AG04450 (cell line): ENCODE data around the gene DPP6. TPM values are rescaled to one million over a fixed set of nuclear protein-coding genes. Genes with fewer than 3 reads are reported as not detected.

ENCODE experiments used
- CTCF ChIA-PET: fragments of 300-600, 350-600 bp; formaldehyde crosslinking; extraction: SDS; loops from one replicate; lab custom pipeline; 2022; ENCODE audit warnings: antibody characterized with exemption, inconsistent platforms; lab: Charles Lee
- POLR2A ChIA-PET: fragments of 350-600 bp; formaldehyde crosslinking; extraction: SDS; loops from one replicate; lab custom pipeline; 2021; ENCODE audit warnings: antibody characterized with exemption, inconsistent platforms; lab: Yijun Ruan, JAX
- DNase-seq: peaks from one replicate; pipeline ENCODE4 v3.0.0-alpha.2; 2011; ENCODE audit warnings: low read depth, low spot score
- H3K27ac ChIP-seq: one replicate; pipeline ENCODE4 v1.5.1; 2012; ENCODE audit warnings: low read depth, low read length, control low read depth
- H3K27me3 ChIP-seq: one replicate; pipeline ENCODE4 v1.6.0; 2012; ENCODE audit warnings: low read length; ENCODE audit not compliant: control insufficient read depth, insufficient read depth
- H3K4me3 ChIP-seq: 2 replicates; pipeline ENCODE4 v1.5.1; 2011; ENCODE audit warnings: mild to moderate bottlenecking, low read depth, low read length, control low read depth
- H3K9me3 ChIP-seq: 2 replicates; pipeline ENCODE4 v1.5.1; 2012; ENCODE audit warnings: low read length; ENCODE audit not compliant: control insufficient read depth, insufficient read depth
- polyA plus RNA-seq: library from polyadenylated mRNA; depleted of rRNA; stranded (reverse); fragments of >200 nt; gene quantifications from 2 replicates; pipeline ENCODE4 v1.2.3, GENCODE V29; 2011
- TF ChIP-seq, protein P1 (sequence below): IDR thresholded peaks from 2 replicates; pipeline ENCODE4 v1.5.1; 2011; ENCODE audit warnings: low read depth, low read length, control low read depth, inconsistent platforms

DPP6 gene
- polyA plus RNA-seq, 1 experiment = not detected

DNA sequence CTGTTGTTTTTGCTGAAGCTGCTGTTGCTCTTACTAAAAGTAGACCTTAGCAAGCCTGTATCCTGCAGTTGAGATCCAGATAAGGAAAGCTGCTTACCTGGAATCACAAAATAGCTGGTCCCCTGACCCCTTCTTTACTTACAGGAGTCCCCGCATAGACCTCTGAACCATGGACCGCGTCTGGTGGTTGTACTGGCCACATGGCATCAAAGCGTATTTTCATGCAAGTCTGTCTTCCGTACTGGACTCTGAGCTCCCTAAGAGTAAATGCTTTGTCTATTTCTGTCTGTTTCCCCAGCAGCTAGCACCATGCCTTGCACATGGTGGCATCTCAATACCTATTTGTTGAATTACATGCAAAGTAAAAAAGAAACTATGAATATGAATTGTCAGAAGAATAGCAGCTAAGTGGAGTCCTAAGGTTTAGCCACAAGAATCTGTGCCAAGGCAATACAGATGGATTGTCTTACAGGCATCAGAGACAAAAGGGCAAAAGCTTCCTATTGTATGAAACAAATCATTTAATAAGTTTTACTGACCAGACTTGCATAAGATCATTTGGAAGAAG, 791.6 kb downstream of the DPP6 start:
- ChIA-PET POLR2A (no interaction called here), CTCF (no interaction called here)
- TF ChIP-seq, protein P1, sequence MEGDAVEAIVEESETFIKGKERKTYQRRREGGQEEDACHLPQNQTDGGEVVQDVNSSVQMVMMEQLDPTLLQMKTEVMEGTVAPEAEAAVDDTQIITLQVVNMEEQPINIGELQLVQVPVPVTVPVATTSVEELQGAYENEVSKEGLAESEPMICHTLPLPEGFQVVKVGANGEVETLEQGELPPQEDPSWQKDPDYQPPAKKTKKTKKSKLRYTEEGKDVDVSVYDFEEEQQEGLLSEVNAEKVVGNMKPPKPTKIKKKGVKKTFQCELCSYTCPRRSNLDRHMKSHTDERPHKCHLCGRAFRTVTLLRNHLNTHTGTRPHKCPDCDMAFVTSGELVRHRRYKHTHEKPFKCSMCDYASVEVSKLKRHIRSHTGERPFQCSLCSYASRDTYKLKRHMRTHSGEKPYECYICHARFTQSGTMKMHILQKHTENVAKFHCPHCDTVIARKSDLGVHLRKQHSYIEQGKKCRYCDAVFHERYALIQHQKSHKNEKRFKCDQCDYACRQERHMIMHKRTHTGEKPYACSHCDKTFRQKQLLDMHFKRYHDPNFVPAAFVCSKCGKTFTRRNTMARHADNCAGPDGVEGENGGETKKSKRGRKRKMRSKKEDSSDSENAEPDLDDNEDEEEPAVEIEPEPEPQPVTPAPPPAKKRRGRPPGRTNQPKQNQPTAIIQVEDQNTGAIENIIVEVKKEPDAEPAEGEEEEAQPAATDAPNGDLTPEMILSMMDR = no peak
- H3K27ac ChIP-seq = no peak overlapping the region
- no peak overlapping the region for H3K4me3 ChIP-seq
- no peaks in the 10 kb centered on the region for H3K27me3 ChIP-seq
- no peak for DNase-seq
- H3K9me3 ChIP-seq = peaks cover 31% of the 10 kb centered on the region

DNA sequence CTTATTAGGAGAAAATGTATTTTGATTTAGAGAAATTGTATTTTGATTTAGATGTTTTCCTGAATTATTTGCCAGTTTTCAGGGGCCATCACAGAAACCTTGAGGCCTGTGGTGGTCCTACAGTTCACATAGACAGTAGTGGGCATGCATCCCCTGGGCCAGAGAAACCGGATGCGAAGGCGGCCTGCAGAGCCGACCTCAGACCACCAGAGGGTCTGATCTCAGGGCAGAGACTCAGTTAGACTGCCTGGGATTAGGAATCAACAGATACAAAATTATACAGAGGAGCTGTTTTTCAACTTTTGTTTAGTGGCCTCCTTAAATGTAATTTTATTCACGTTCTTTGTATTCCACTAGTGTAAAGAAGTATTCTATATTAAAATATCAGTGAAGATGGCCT, 792.3 kb downstream of the DPP6 start:
- Histone ChIP-seq H3K27me3 (no peaks in the 10 kb centered on the region), H3K9me3 (peaks cover 25% of the 10 kb centered on the region), H3K27ac (no peak overlapping the region), H3K4me3 (no peak overlapping the region)
- DNase-seq = no peak
- TF ChIP-seq, protein P1 = no peak
- CTCF ChIA-PET = no interaction called here
- POLR2A ChIA-PET = no interaction called here

DNA sequence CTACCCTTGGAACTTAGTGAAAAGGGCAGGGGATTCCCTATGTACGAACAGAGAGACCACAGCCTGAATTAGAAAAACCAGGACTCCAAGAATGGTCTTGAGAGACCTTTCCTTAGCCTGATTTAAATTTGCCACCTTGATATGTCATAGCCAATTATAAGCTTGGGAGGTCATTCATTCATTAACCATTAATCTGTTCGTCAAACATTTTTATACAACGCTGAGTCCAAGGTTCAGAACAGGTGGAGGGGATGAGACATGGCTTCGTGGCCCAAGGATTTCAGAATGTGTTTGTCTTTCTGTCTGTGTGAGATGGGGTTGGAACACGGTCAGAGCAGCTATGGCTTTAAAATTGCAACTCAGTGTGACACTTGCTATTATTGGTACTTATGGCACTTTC, 792.8 kb downstream of the DPP6 start:
- no peaks in the 10 kb centered on the region for H3K27me3 ChIP-seq
- TF ChIP-seq, protein P1 = no peak
- no peak for DNase-seq
- ChIA-PET POLR2A (no interaction called here), CTCF (no interaction called here)
- H3K9me3 ChIP-seq = peaks cover 21% of the 10 kb centered on the region
- no peak overlapping the region for H3K4me3 ChIP-seq
- H3K27ac ChIP-seq = no peak overlapping the region

DNA sequence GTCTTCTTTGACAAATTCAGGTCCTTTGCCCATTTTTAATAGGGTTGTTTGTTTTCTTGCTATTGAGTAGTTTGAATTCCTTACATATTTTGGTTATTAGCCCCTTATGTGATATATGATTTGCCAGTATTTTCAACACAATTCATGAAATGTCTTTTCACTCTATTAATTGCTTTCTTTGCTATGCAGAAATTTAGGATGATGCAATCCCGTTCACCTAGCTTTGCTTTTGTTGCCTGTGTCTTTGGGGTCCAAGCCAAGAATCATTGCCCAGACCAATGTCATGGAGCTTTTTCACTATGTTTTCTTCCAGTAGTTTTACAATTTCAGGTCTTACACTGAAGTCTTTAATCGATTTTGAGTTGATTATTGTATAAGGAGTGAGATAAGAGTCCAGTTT, 796.3 kb downstream of the DPP6 start:
- no peak for DNase-seq
- peaks cover 20% of the 10 kb centered on the region for H3K9me3 ChIP-seq
- POLR2A ChIA-PET = no interaction called here
- TF ChIP-seq, protein P1 = no peak
- CTCF ChIA-PET = no interaction called here
- H3K4me3 ChIP-seq = no peak overlapping the region
- no peaks in the 10 kb centered on the region for H3K27me3 ChIP-seq
- H3K27ac ChIP-seq = no peak overlapping the region

DNA sequence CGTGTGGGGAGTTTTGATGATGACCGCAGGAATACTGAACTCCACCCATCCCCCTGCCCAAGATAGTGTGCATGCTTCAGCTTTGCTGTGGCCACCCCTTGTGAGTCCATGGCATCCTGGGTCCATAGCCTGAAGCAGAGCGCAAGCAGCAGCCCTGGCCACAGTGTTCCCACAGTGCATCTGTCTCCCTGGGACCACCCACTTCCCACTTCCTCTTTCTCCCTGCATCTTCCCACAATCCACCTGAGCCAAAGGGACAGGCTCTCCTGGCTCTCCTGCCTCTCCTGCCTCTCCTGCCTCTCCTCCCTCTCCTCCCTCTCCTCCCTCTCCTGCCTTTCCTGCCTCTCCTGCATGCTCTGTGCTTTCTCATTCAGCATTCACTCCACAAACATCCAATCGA, 800.0 kb downstream of the DPP6 start:
- CTCF ChIA-PET = no interaction called here
- POLR2A ChIA-PET = no interaction called here
- TF ChIP-seq, protein P1 = no peak
- H3K4me3 ChIP-seq = no peak overlapping the region
- DNase-seq = no peak
- H3K27me3 ChIP-seq = no peaks in the 10 kb centered on the region
- peaks cover 38% of the 10 kb centered on the region for H3K9me3 ChIP-seq
- no peak overlapping the region for H3K27ac ChIP-seq
